ENCODE results near the gene FOXO1.

- TF ChIP-seq POLR2A (IDR thresholded peaks at IDR 0.05; ENCODE audit: low read depth), result no peak
- TF ChIP-seq CTCF (IDR thresholded peaks at IDR 0.05), result no peak
- TF ChIP-seq POLR2AphosphoS5 (IDR thresholded peaks at IDR 0.05), result no peak
Observed at GRCh38 chr13:40506592-40507446, 159.6 kb downstream of the FOXO1 start.

Data from esophagus muscularis mucosa (tissue), 3 donors.